Measurements from ENCODE around the gene FHOD3. TPM values are rescaled to one million over a fixed set of nuclear protein-coding genes. Genes with fewer than 3 reads are reported as not detected.

The FHOD3 gene
- total RNA-seq, 1 experiment from 2014 or later = 22.7 TPM

GRCh38 chr18:36624451-36625167, 327.1 kb downstream of the FHOD3 start:
- no TSS peak for BruUV-seq (replicated peaks)
- no peaks in the 10 kb centered on the region for H3K27me3 ChIP-seq (ENCODE audit: control insufficient read depth, insufficient read depth, low read length)
- no peaks in the 10 kb centered on the region for H3K9me3 ChIP-seq (ENCODE audit: control insufficient read depth, insufficient read depth, low read depth, low read length)
- no peak overlapping the region for H3K4me3 ChIP-seq (ENCODE audit: low read depth in 2 of 2, low read length in 2 of 2)
- no peaks in the 10 kb centered on the region for H3K4me1 ChIP-seq (ENCODE audit: control insufficient read depth, insufficient read depth, low read length)
- in situ Hi-C loops (cut with HindIII; ENCODE audit: low pct_unique_long_range_greater_than_20kb, low sequenced_read_pairs) = no loop called here
- TF ChIP-seq SIN3A (IDR thresholded peaks at IDR 0.05; ENCODE audit: borderline replicate concordance, insufficient read depth, low read depth, low read length) (no peak), REST (IDR thresholded peaks at IDR 0.05; ENCODE audit: insufficient read depth in 1 of 2, low read depth in 2 of 2, low read length in 1 of 2) (no peak), CTCF (IDR thresholded peaks at IDR 0.05) (peak; percentile 22), TCF7L2 (IDR thresholded peaks at IDR 0.05; ENCODE audit: low read depth, low read length) (no peak)
- ChIA-PET CTCF (no interaction called here), POLR2A (no interaction called here)
- intact Hi-C loops (cut with micrococcal nuclease; ENCODE audit: unreplicated experiment) = no loop called here
- no peak overlapping the region for H3K27ac ChIP-seq (ENCODE audit: low read length)
- DNase-seq (ENCODE audit: low read depth, low spot score) (no peak), ATAC-seq (no peak)
- no peaks in the 10 kb centered on the region for H3K36me3 ChIP-seq (ENCODE audit: control insufficient read depth, insufficient read depth, low read length)

- no peak overlapping the region for H3K27ac ChIP-seq (ENCODE audit: low read length)
- no peak for DNase-seq (ENCODE audit: low read depth, low spot score)
- H3K9me3 ChIP-seq (ENCODE audit: control insufficient read depth, insufficient read depth, low read depth, low read length) = no peaks in the 10 kb centered on the region
- in situ Hi-C loops (cut with HindIII; ENCODE audit: low pct_unique_long_range_greater_than_20kb, low sequenced_read_pairs) (no loop called here), intact Hi-C loops (cut with micrococcal nuclease; ENCODE audit: unreplicated experiment) (no loop called here)
- no peaks in the 10 kb centered on the region; the same call in 1 of the 2 replicates for H3K36me3 ChIP-seq (ENCODE audit: control insufficient read depth, insufficient read depth, low read length)
- H3K4me1 ChIP-seq (ENCODE audit: control insufficient read depth, insufficient read depth, low read length) = no peaks in the 10 kb centered on the region
- no TSS peak for BruUV-seq (replicated peaks)
- ATAC-seq = no peak
- ChIA-PET POLR2A (no interaction called here), CTCF (no interaction called here)
- no peak overlapping the region for H3K4me3 ChIP-seq (ENCODE audit: low read depth in 2 of 2, low read length in 2 of 2)
- H3K27me3 ChIP-seq (ENCODE audit: control insufficient read depth, insufficient read depth, low read length) = no peaks in the 10 kb centered on the region
- TF ChIP-seq TCF7L2 (IDR thresholded peaks at IDR 0.05; ENCODE audit: low read depth, low read length) (no peak), CTCF (IDR thresholded peaks at IDR 0.05) (no peak), SIN3A (IDR thresholded peaks at IDR 0.05; ENCODE audit: borderline replicate concordance, insufficient read depth, low read depth, low read length) (no peak), REST (IDR thresholded peaks at IDR 0.05; ENCODE audit: insufficient read depth in 1 of 2, low read depth in 2 of 2, low read length in 1 of 2) (no peak), POLR2AphosphoS5 (IDR thresholded peaks at IDR 0.05; ENCODE audit: low read depth, low read length) (no peak)
Observed at GRCh38 chr18:36625386-36625785, 327.9 kb downstream of the FHOD3 start.

Data from Panc1 (cell line).